ENCODE measurements around the gene AGPAT4.

GRCh38 chr6:161256407-161256806 lies 17.5 kb downstream of the AGPAT4 start:
- TF ChIP-seq, protein P1, sequence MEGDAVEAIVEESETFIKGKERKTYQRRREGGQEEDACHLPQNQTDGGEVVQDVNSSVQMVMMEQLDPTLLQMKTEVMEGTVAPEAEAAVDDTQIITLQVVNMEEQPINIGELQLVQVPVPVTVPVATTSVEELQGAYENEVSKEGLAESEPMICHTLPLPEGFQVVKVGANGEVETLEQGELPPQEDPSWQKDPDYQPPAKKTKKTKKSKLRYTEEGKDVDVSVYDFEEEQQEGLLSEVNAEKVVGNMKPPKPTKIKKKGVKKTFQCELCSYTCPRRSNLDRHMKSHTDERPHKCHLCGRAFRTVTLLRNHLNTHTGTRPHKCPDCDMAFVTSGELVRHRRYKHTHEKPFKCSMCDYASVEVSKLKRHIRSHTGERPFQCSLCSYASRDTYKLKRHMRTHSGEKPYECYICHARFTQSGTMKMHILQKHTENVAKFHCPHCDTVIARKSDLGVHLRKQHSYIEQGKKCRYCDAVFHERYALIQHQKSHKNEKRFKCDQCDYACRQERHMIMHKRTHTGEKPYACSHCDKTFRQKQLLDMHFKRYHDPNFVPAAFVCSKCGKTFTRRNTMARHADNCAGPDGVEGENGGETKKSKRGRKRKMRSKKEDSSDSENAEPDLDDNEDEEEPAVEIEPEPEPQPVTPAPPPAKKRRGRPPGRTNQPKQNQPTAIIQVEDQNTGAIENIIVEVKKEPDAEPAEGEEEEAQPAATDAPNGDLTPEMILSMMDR (IDR thresholded peaks at IDR 0.05; ENCODE audit: low read length): no peak
- no peak for TF ChIP-seq EZH2 (optimal IDR thresholded peaks at IDR 0.05; ENCODE audit: low read depth, low read length)
- no peak for TF ChIP-seq EZH2phosphoT487 (IDR thresholded peaks at IDR 0.05; ENCODE audit: low read length)
